NT2/D1 (cell line): ENCODE data around the gene IMMT.

Source experiments
- SUZ12 ChIP-seq: IDR thresholded peaks from 2 replicates; pipeline ENCODE4 v1.6.1; 2011; ENCODE audit not compliant: insufficient read length, insufficient read depth; ENCODE audit errors: extremely low read depth
- YY1 ChIP-seq: IDR thresholded peaks from 2 replicates; pipeline ENCODE4 v1.6.1; 2011; ENCODE audit not compliant: insufficient read length, insufficient read depth
- ZNF274 ChIP-seq: IDR thresholded peaks from 2 replicates; pipeline ENCODE4 v1.6.1; 2011; ENCODE audit warnings: mild to moderate bottlenecking, low read depth, low read length

GRCh38 chr2:86225581-86225980 lies 30.3 kb upstream of the IMMT start:
- no peak for TF ChIP-seq YY1
- no peak for TF ChIP-seq ZNF274
- TF ChIP-seq SUZ12 = no peak
